NCI-H1105 treated with DMSO at 0.1 percent for 48 hours (cell line): Measurements from ENCODE around the gene SPEM2.

Source experiments
- DNase-seq: peaks from one replicate; lab custom pipeline; 2025; lab: John Stamatoyannopoulos, UW

Gene SPEM2

DNA sequence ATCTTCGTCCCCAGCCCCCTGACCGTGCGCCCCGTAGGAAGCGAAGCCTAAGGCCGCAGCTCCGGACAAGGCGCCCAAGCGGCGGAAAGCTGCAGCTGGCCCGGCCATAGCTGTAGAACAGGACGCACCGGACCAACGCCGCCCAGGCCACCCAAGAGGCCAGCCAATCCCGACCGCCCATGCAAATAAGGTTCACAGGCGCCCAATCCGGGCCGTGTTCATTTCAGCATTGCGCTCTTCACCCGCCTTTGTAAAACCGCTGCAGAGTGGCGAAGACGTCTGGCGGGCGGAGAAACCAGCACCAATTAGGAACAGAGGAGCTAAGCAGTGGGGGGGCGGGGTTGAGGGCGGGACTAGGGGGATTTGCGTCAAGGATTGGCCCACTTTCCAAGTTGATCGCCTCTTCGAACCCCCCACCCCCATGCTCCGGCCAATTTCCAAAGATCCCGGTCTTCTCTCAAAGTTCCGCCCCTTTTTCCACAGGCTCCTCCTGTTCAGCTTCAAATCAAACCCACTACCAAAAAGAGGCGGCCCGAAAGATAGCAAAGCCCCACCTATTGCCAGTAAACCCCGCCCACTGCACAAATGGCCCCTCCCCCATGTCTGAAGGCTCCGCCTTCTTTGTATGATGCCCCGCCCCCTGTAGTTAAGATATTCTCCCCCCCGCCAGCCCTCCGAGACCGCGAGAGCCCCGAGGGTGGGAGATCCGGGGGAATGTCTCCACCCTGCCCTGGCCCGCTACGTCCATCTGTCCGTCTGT lies 21.3 kb upstream of the SPEM2 start, which contains the start of gene TMEM256:
TSS of gene TMEM256 (minus strand) at position 121 of the 760 bp plus-strand sequence. CDS start at position 108, 13 bp downstream.
- peak; percentile 100 for DNase-seq

GRCh38 chr17:7404737-7405349 lies 20.6 kb upstream of the SPEM2 start:
- no peak for DNase-seq

GRCh38 chr17:7405350-7406234 lies 19.8 kb upstream of the SPEM2 start:
- DNase-seq, result no peak

DNA sequence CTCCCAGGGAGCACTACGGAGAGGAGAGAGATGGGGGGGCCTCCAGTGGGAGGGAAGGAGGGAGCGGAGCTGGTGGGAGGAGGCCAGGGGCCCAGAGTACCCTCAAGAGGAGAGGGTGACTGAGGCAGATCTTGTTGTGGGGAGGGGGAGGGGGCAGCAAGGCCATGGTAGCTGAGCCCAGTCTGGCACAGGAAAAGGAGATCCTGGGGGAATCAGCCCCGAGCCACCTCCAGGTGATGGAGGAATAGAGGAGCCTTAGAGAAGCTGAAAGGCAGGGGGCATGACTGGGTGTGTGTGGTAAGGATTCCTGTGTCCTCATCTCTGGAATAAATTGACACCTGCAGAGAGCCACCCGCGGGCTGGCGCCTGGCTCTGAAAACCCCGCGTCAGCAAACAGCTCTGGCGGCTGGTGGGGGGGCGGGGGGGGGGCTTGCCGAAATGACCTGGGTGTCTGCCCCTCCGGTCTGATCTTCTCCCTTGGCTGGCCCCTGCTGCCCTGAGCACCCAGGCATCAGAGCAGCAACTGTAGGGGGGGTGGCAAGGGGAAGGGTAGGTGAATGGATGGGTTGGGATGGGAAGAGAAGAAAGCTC lies 19.1 kb upstream of the SPEM2 start:
- DNase-seq, result peak; percentile 5

DNA sequence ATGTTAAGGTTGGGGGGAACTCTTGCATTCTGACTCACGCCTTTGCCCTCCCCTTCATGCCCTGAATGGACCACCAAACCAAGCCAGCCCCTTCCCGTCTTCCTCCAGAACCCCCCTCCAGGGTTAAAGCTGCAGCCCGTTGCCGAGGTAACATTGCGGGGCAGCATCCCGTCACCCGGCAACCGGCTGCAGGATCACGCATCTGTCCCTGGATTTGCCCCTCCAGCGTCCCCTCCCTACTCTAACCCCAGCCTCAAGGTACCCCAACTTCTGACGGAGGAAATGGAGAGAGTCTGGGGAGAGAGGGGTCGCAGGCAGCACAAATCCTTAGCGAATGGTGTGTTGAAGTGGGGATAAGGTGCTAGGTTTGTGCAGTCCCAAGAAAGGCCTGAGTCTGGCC lies 18.3 kb upstream of the SPEM2 start:
- no peak for DNase-seq

- no peak for DNase-seq
These were observed 17.7 kb upstream of the SPEM2 start, which contains the start of gene NLGN2 for GRCh38 chr17:7407485-7408251. TSS of gene NLGN2 (plus strand) at chr17:7407845. CDS start at chr17:7408256, 411 bp downstream.

DNA sequence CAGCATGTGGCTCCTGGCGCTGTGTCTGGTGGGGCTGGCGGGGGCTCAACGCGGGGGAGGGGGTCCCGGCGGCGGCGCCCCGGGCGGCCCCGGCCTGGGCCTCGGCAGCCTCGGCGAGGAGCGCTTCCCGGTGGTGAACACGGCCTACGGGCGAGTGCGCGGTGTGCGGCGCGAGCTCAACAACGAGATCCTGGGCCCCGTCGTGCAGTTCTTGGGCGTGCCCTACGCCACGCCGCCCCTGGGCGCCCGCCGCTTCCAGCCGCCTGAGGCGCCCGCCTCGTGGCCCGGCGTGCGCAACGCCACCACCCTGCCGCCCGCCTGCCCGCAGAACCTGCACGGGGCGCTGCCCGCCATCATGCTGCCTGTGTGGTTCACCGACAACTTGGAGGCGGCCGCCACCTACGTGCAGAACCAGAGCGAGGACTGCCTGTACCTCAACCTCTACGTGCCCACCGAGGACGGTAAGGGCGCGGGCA lies 17.1 kb upstream of the SPEM2 start:
- DNase-seq, result no peak

DNA sequence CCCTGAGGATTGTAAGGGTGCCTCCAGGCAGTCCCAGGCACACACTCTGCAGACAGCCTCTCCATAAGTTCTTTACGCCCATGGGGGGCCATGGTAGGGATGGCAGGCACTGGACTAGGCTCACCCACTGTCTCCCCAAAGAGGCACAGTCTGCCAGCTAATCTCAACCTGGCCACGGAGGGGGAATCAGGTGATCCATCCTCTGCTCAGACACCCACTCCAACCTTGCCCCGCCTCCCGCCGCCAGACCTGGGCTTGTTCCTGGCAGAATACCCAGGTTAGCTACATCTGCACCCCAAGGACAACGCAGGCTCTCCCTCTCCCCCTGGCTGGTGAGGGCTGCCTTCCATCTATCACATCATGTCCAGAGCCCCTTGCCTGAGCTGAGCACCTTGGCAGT lies 16.6 kb upstream of the SPEM2 start:
- no peak for DNase-seq

DNA sequence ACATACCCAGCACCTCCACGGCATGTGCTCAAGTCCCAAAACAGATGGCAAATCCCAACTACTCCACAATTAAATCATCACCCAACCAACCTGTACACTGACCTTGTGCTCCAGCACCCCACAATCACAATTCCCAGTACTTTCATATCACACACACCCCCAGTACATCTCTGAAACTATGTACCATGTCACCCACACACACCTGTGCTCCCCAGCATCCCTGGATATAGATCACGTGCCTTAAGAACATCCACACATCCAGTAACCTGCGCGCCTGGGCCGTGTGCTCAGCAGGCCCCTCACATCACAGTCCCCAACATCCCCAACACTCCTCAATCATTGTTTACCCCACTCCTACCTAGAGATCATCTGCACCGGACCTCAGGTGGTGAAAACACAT lies 15.7 kb upstream of the SPEM2 start:
- DNase-seq, result no peak

- no peak for DNase-seq
These were observed 14.6 kb upstream of the SPEM2 start for GRCh38 chr17:7410634-7411426.

DNA sequence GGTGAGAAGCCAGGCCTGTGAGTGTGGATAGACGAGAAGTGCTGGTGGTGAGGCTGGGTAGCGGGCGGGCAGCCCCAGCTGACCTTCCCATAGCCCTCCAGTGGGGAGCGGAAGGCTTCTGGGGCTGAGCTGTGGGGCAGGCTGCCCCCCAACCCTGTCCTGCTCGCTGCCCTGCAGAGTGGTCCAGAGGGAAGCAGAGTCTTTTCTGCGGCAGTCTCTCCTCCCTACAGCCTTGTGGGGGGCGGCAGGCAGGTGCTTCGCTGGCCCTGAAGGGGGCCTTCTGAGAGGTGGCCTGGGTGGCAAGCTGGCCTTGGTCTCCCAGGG lies 14.0 kb upstream of the SPEM2 start:
- DNase-seq, result no peak

DNA sequence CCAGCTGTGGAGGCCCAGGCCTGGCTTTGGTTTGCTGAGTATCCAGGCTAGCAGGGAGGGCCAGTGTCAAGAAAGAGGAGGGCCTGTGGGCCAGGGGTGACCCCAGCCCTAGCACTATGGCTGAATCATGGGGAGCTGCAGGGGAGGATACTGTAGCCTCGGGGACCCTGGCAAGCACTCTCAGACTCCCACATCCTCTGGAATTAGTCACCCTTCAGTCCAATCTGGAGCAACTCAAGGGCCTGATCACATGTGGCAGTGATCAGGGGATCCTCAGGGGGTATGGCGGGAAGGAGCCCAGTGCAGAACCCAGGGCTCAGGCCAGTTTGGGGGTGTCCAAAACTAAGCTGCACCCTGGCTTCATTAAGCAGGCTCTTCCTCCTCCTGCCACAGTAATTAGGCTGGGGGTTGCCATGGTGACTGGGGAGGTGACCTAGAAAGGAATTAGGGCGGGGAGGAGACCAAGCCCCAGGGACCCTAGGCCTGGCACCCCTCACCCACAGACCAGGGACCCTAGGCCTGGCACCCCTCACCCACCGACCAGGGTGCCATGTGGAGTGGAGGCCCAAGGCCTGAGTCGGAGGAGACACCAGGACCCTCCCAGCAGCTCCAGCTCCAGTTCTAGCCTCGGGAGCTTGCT lies 11.9 kb upstream of the SPEM2 start:
- no peak for DNase-seq

- no peak for DNase-seq
These were observed 10.6 kb upstream of the SPEM2 start for GRCh38 chr17:7414837-7415236.

DNA sequence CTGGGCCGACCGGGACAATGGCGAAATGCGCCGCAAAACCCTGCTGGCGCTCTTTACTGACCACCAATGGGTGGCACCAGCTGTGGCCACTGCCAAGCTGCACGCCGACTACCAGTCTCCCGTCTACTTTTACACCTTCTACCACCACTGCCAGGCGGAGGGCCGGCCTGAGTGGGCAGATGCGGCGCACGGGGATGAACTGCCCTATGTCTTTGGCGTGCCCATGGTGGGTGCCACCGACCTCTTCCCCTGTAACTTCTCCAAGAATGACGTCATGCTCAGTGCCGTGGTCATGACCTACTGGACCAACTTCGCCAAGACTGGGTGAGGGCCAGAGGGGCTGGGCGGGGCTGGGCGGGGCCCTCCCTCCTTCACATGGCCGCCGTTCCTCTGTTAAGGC lies 9.6 kb upstream of the SPEM2 start:
- DNase-seq, result no peak

DNA sequence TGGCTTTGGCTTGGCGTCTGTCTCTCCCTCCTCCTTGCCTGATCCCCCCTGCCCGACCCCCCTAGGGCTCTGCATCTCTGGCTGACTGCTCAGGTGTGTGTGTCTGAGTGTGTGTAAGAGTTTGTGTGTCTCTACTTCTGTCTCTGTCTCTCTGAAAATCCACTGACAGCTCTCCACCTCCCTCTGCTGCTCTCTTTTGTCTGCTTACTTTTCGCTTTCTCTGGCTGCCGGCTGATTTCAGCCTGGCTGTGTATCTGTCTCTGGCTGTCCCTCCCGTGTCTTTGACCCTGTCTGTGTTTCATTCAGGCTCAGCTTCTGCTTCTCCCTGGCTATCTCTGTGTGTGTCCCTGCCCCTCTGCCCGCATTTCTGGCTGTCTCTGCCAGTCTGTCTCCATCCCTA lies 9.1 kb upstream of the SPEM2 start:
- DNase-seq, result no peak

DNA sequence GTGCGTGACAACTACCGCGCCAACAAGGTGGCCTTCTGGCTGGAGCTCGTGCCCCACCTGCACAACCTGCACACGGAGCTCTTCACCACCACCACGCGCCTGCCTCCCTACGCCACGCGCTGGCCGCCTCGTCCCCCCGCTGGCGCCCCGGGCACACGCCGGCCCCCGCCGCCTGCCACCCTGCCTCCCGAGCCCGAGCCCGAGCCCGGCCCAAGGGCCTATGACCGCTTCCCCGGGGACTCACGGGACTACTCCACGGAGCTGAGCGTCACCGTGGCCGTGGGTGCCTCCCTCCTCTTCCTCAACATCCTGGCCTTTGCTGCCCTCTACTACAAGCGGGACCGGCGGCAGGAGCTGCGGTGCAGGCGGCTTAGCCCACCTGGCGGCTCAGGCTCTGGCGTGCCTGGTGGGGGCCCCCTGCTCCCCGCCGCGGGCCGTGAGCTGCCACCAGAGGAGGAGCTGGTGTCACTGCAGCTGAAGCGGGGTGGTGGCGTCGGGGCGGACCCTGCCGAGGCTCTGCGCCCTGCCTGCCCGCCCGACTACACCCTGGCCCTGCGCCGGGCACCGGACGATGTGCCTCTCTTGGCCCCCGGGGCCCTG lies 8.3 kb upstream of the SPEM2 start:
- DNase-seq, result no peak

- no peak for DNase-seq
These were observed 6.8 kb upstream of the SPEM2 start for GRCh38 chr17:7418472-7419152.

GRCh38 chr17:7419819-7420610 lies 5.4 kb upstream of the SPEM2 start, which contains the start of gene SPEM1:
TSS of gene SPEM1 (plus strand) at chr17:7420324. CDS start at chr17:7420385, 61 bp downstream.
- DNase-seq, result no peak
